HEK293 (cell line): ENCODE results near the gene TXLNA.

Experiments
- CTCF ChIA-PET: fragments of 350-600 bp; formaldehyde crosslinking; extraction: SDS; loops from one replicate; lab custom pipeline; 2021; ENCODE audit warnings: antibody characterized with exemption; lab: Yijun Ruan, JAX
- POLR2A ChIA-PET: fragments of 300-600 bp; formaldehyde crosslinking; extraction: SDS; loops from one replicate; lab custom pipeline; 2020; ENCODE audit warnings: antibody characterized with exemption, inconsistent platforms; lab: Yijun Ruan, JAX
- H3K27ac ChIP-seq: fragments of 200-500 bp; sonication (Bioruptor generic); 2 replicates; pipeline ENCODE4 v1.5.1; 2014; ENCODE audit warnings: low read depth, low read length, control low read depth, inconsistent platforms; ENCODE audit errors: extremely low read depth
- H3K36me3 ChIP-seq, 2 experiments: fragments of 200-500 bp in 1 of 2; sonication (Bioruptor generic) in 1 of 2; 1 replicate in 1 of 2; 2 replicates in 1 of 2; pipeline ENCODE4 v1.5.1; 2014 to 2017; ENCODE audit warnings: inconsistent platforms in 2 of 2, low read length in 2 of 2; ENCODE audit not compliant: control insufficient read depth in 2 of 2, insufficient read depth in 1 of 2
- H3K4me1 ChIP-seq: fragments of 200-500 bp; sonication (Bioruptor generic); 2 replicates; pipeline ENCODE4 v1.5.1; 2014; ENCODE audit warnings: mild to moderate bottlenecking, low read length, inconsistent platforms; ENCODE audit not compliant: control insufficient read depth, insufficient read depth
- H3K4me3 ChIP-seq: 2 replicates; pipeline ENCODE4 v1.5.1; 2011; ENCODE audit warnings: low read depth, mild to moderate bottlenecking, control low read depth, low read length, moderate library complexity
- H3K9me3 ChIP-seq: fragments of 200-500 bp; sonication (Bioruptor generic); 2 replicates; pipeline ENCODE4 v1.5.1; 2014; ENCODE audit warnings: low read depth, low read length, inconsistent platforms; ENCODE audit not compliant: control insufficient read depth, insufficient read depth
- GLIS1 ChIP-seq: fragments of 450-650 bp; formaldehyde crosslinking; IDR thresholded peaks from 2 replicates; pipeline ENCODE4 v1.5.1; 2016; ENCODE audit warnings: missing biosample characterization, missing genetic modification characterization
- KLF1 ChIP-seq: fragments of 450-650 bp; formaldehyde crosslinking; IDR thresholded peaks from 2 replicates; pipeline ENCODE4 v1.5.1; 2016; ENCODE audit warnings: missing biosample characterization, missing genetic modification characterization
- KLF9 ChIP-seq: fragments of 450-650 bp; formaldehyde crosslinking; IDR thresholded peaks from 2 replicates; pipeline ENCODE4 v1.5.1; 2016; ENCODE audit warnings: missing biosample characterization, missing genetic modification characterization, low read depth
- MEIS1 ChIP-seq: sonication (generic); formaldehyde crosslinking; IDR thresholded peaks from 2 replicates; pipeline ENCODE4 v1.8.1; 2022; ENCODE audit warnings: missing genetic modification reagents, mild to moderate bottlenecking, borderline replicate concordance
- MYNN ChIP-seq: fragments of 450-650 bp; formaldehyde crosslinking; IDR thresholded peaks from 2 replicates; pipeline ENCODE4 v1.5.1; 2016; ENCODE audit warnings: missing biosample characterization, missing genetic modification characterization, borderline replicate concordance
- REPIN1 ChIP-seq: fragments of 450-650 bp; formaldehyde crosslinking; IDR thresholded peaks from 2 replicates; pipeline ENCODE4 v1.5.1; 2017; ENCODE audit warnings: missing biosample characterization, missing genetic modification characterization, low read depth
- WT1 ChIP-seq: fragments of 450-650 bp; formaldehyde crosslinking; IDR thresholded peaks from 2 replicates; pipeline ENCODE4 v1.5.1; 2016; ENCODE audit warnings: missing biosample characterization, missing genetic modification characterization
- ZBTB17 ChIP-seq: fragments of 450-650 bp; formaldehyde crosslinking; IDR thresholded peaks from 2 replicates; pipeline ENCODE4 v1.5.1; 2016; ENCODE audit warnings: missing biosample characterization, missing genetic modification characterization
- ZBTB21 ChIP-seq: fragments of 450-650 bp; formaldehyde crosslinking; IDR thresholded peaks from 2 replicates; pipeline ENCODE4 v1.5.1; 2017; ENCODE audit warnings: missing biosample characterization, missing genetic modification characterization
- ZBTB26 ChIP-seq: fragments of 450-650 bp; formaldehyde crosslinking; optimal IDR thresholded peaks from 2 replicates; pipeline ENCODE3; 2016; ENCODE audit warnings: missing biosample characterization, mild to moderate bottlenecking, missing genetic modification characterization
- ZBTB6 ChIP-seq: fragments of 450-650 bp; formaldehyde crosslinking; IDR thresholded peaks from 2 replicates; pipeline ENCODE4 v1.5.1; 2017; ENCODE audit warnings: missing biosample characterization, missing genetic modification characterization
- ZNF132 ChIP-seq: fragments of 450-650 bp; formaldehyde crosslinking; IDR thresholded peaks from 2 replicates; pipeline ENCODE4 v1.5.1; 2017; ENCODE audit warnings: missing biosample characterization, missing genetic modification characterization, borderline replicate concordance
- ZNF16 ChIP-seq: fragments of 450-650 bp; formaldehyde crosslinking; IDR thresholded peaks from 2 replicates; pipeline ENCODE4 v1.5.1; 2016; ENCODE audit warnings: low read depth, missing biosample characterization, missing genetic modification characterization
- ZNF18 ChIP-seq: fragments of 450-650 bp; formaldehyde crosslinking; IDR thresholded peaks from 2 replicates; pipeline ENCODE4 v1.5.1; 2016; ENCODE audit warnings: missing biosample characterization, missing genetic modification characterization
- ZNF184 ChIP-seq: fragments of 450-650 bp; IDR thresholded peaks from 2 replicates; pipeline ENCODE4 v1.5.1; 2018; ENCODE audit warnings: missing biosample characterization, mild to moderate bottlenecking, missing genetic modification characterization
- ZNF280D ChIP-seq: fragments of 450-650 bp; formaldehyde crosslinking; IDR thresholded peaks from 2 replicates; pipeline ENCODE4 v1.5.1; 2016; ENCODE audit warnings: missing biosample characterization, missing genetic modification characterization
- ZNF324 ChIP-seq: fragments of 450-650 bp; formaldehyde crosslinking; IDR thresholded peaks from 2 replicates; pipeline ENCODE4 v1.5.1; 2016; ENCODE audit warnings: missing biosample characterization, missing genetic modification characterization
- ZNF335 ChIP-seq: fragments of 450-650 bp; formaldehyde crosslinking; conservative IDR thresholded peaks from 2 replicates; pipeline ENCODE4 v1.5.1; 2016; ENCODE audit warnings: missing biosample characterization, missing genetic modification characterization
- ZNF341 ChIP-seq: fragments of 450-650 bp; formaldehyde crosslinking; IDR thresholded peaks from 2 replicates; pipeline ENCODE4; 2016; ENCODE audit warnings: low read depth, missing biosample characterization, missing genetic modification characterization
- ZNF366 ChIP-seq: fragments of 450-650 bp; formaldehyde crosslinking; conservative IDR thresholded peaks from 2 replicates; pipeline ENCODE4 v1.5.1; 2016; ENCODE audit warnings: missing biosample characterization, missing genetic modification characterization
- ZNF416 ChIP-seq: fragments of 450-650 bp; formaldehyde crosslinking; IDR thresholded peaks from 2 replicates; pipeline ENCODE4 v1.5.1; 2016; ENCODE audit warnings: missing biosample characterization, missing genetic modification characterization
- ZNF561 ChIP-seq: fragments of 450-650 bp; IDR thresholded peaks from 2 replicates; pipeline ENCODE4 v1.5.1; 2018; ENCODE audit warnings: missing biosample characterization, missing genetic modification characterization, borderline replicate concordance
- ZNF645 ChIP-seq: fragments of 450-650 bp; formaldehyde crosslinking; IDR thresholded peaks from 2 replicates; pipeline ENCODE4; 2016; ENCODE audit warnings: missing biosample characterization, missing genetic modification characterization
- ZNF664 ChIP-seq: fragments of 450-650 bp; formaldehyde crosslinking; IDR thresholded peaks from 2 replicates; pipeline ENCODE4 v1.5.1; 2016; ENCODE audit warnings: missing biosample characterization, missing genetic modification characterization
- ZNF692 ChIP-seq: fragments of 450-650 bp; formaldehyde crosslinking; IDR thresholded peaks from 2 replicates; pipeline ENCODE4 v1.5.1; 2016; ENCODE audit warnings: missing biosample characterization, missing genetic modification characterization
- ZNF777 ChIP-seq: fragments of 450-650 bp; formaldehyde crosslinking; IDR thresholded peaks from 2 replicates; pipeline ENCODE4 v1.5.1; 2017; ENCODE audit warnings: missing biosample characterization, missing genetic modification characterization, borderline replicate concordance
- ZXDB ChIP-seq: fragments of 450-650 bp; formaldehyde crosslinking; IDR thresholded peaks from 2 replicates; pipeline ENCODE4 v1.5.1; 2016; ENCODE audit warnings: missing biosample characterization, missing genetic modification characterization

The TXLNA gene

GRCh38 chr1:32200226-32201010 lies 20.9 kb downstream of the TXLNA start, which contains the start of gene CCDC28B:
TSS of gene CCDC28B (plus strand) at chr1:32200595. CDS start at chr1:32201936, 1,341 bp downstream.
- Histone ChIP-seq H3K27ac (no peak within 1 kb of the TSS; the same call in 1 of the 2 replicates), H3K4me1 (no peaks in the 10 kb centered on the region; the same call in 1 of the 2 replicates), H3K9me3 (no peaks in the 10 kb centered on the region), H3K4me3 (peak within 1 kb of the TSS; percentile 49), H3K36me3 (peaks cover 0 to 55% of the 10 kb centered on the region in 2 experiments; a peak in 1 of 3 replicates)
- ChIA-PET CTCF (interaction anchor here (0.8 to 1.2 kb wide), 2 partner anchors 20 to 48 kb away, joined by 3 to 4 read pairs; no protein-coding TSS in a partner anchor), POLR2A (interaction anchor here (0.6 to 5.0 kb wide), 10 partner anchors 8 to 209 kb away, joined by 3 to 25 read pairs (median 7); partner anchors contain the start of genes DCDC2B, KPNA6, MARCKSL1 and TXLNA)
- no peak for TF ChIP-seq ZNF664 (tag by site-specific recombination)
- no peak for TF ChIP-seq ZNF18 (tag by site-specific recombination)
- TF ChIP-seq ZBTB21 (tag by site-specific recombination) = peak; percentile 48; the same call in 1 of the 2 replicates
- peak; percentile 22 for TF ChIP-seq ZBTB26 (tag by site-specific recombination)
- TF ChIP-seq ZBTB17 = peak; percentile 82
- TF ChIP-seq ZXDB (tag by site-specific recombination) = peak; percentile 8; the same call in 1 of the 2 replicates
- TF ChIP-seq ZNF341 (tag by site-specific recombination) = peak; percentile 98
- peak; percentile 53; the same call in 1 of the 2 replicates for TF ChIP-seq ZBTB6
- TF ChIP-seq ZNF132 (tag by site-specific recombination) = no peak
- TF ChIP-seq ZNF692 = peak; percentile 65; the same call in 1 of the 2 replicates
- TF ChIP-seq ZNF280D (tag by site-specific recombination) = no peak
- TF ChIP-seq ZNF16 = no peak
- no peak for TF ChIP-seq REPIN1 (tag by site-specific recombination)
- peak; percentile 77 for TF ChIP-seq KLF9 (tag by site-specific recombination)
- TF ChIP-seq WT1 = 0 out of 2 replicates have a peak, but pooled peaks have one; percentile 3
- TF ChIP-seq ZNF416 (tag by site-specific recombination) = no peak
- peak; percentile 72; the same call in 1 of the 2 replicates for TF ChIP-seq ZNF561
- TF ChIP-seq ZNF324 = peak; percentile 46; the same call in 1 of the 2 replicates
- TF ChIP-seq GLIS1 = peak; percentile 70
- no peak for TF ChIP-seq ZNF777 (tag by site-specific recombination)
- peak; percentile 88 for TF ChIP-seq ZNF366 (tag by site-specific recombination)
- no peak for TF ChIP-seq MYNN (tag by site-specific recombination)
- TF ChIP-seq ZNF645 (tag by site-specific recombination) = no peak
- 0 out of 2 replicates have a peak, but pooled peaks have one; percentile 25 for TF ChIP-seq KLF1 (tag by site-specific recombination)
- no peak for TF ChIP-seq MEIS1 (CRISPR knock-in tag)
- TF ChIP-seq ZNF184 = no peak; the same call in 1 of the 2 replicates
- TF ChIP-seq ZNF335 (tag by site-specific recombination) = peak; percentile 23; the same call in 1 of the 2 replicates
